NCI-H446 treated with DMSO at 0.1 percent for 48 hours (cell line): ENCODE measurements around the gene SGK2.
"Not testable (repeated sequence)": the region's sequence is repeated elsewhere in the genome, so short reads cannot be mapped to it uniquely, and the experiment has no call there.

Experiments
- DNase-seq: peaks from one replicate; lab custom pipeline; 2025; lab: John Stamatoyannopoulos, UW

Gene SGK2

GRCh38 chr20:43563429-43563828 lies 4.6 kb downstream of the SGK2 start:
- no peak for DNase-seq

- DNase-seq, result no peak
Observed at GRCh38 chr20:43563991-43564390, 5.2 kb downstream of the SGK2 start.

GRCh38 chr20:43564455-43564854 lies 5.6 kb downstream of the SGK2 start:
- no peak for DNase-seq

GRCh38 chr20:43564993-43565757 lies 6.3 kb downstream of the SGK2 start:
- DNase-seq, result no peak

GRCh38 chr20:43565758-43566104 lies 6.9 kb downstream of the SGK2 start:
- no peak for DNase-seq

GRCh38 chr20:43567477-43567876 lies 8.7 kb downstream of the SGK2 start:
- DNase-seq, result no peak

GRCh38 chr20:43568706-43569105 lies 9.9 kb downstream of the SGK2 start:
- DNase-seq, result no peak

- DNase-seq, result no peak
Observed at GRCh38 chr20:43569282-43569681, 10.5 kb downstream of the SGK2 start.

GRCh38 chr20:43570496-43570895 lies 11.7 kb downstream of the SGK2 start:
- DNase-seq, result no peak

- no peak for DNase-seq
Observed at GRCh38 chr20:43571310-43571709, 12.5 kb downstream of the SGK2 start.

- no peak for DNase-seq
Observed at GRCh38 chr20:43571771-43572170, 12.9 kb downstream of the SGK2 start.

- no peak for DNase-seq
Observed at GRCh38 chr20:43572891-43573290, 14.1 kb downstream of the SGK2 start.

- no peak for DNase-seq
Observed at GRCh38 chr20:43576108-43576507, 17.3 kb downstream of the SGK2 start.

- no peak for DNase-seq
Observed at GRCh38 chr20:43579861-43580793, 21.3 kb downstream of the SGK2 start.

- DNase-seq, result no peak
Observed at GRCh38 chr20:43583133-43583864, 24.5 kb downstream of the SGK2 start.

- DNase-seq, result no peak
Observed at GRCh38 chr20:43583982-43584432, 25.2 kb downstream of the SGK2 start.

GRCh38 chr20:43584448-43585136 lies 25.8 kb downstream of the SGK2 start:
- no peak for DNase-seq

- peak; percentile 8 for DNase-seq
Observed at GRCh38 chr20:43586641-43587040, 27.8 kb downstream of the SGK2 start.

- DNase-seq, result not testable (repeated sequence)
Observed at GRCh38 chr20:43588526-43588925, 29.7 kb downstream of the SGK2 start.

- DNase-seq, result peak; percentile 6
Observed at GRCh38 chr20:43590036-43590391, 31.2 kb downstream of the SGK2 start.

GRCh38 chr20:43590392-43591303 lies 31.8 kb downstream of the SGK2 start, which contains the start of gene IFT52:
IFT52 (plus strand) TSS chr20:43590937; CDS start chr20:43594699, 3,762 bp downstream.
- DNase-seq, result peak; percentile 90
